Muscle of back (tissue), 11 donors: ENCODE data around the gene NOTCH1. TPM values are rescaled to one million over a fixed set of nuclear protein-coding genes. Genes with fewer than 3 reads are reported as not detected.

Experiments used
- DNase-seq, 3 donors: peaks; one replicate each; pipeline versions ENCODE4 v3.0.0 to v3.0.0-alpha.2; 2013
- polyA plus RNA-seq, 10 donors: library from polyadenylated mRNA; unstranded; fragments of 120-200 nt; gene quantifications; one replicate each; pipeline ENCODE4 v1.2.1, GENCODE V29; 2013; ENCODE audit not compliant: insufficient read length in 10 of 10

Gene NOTCH1
- polyA plus RNA-seq, 10 donors, result 16.5 to 34.7 (median 21.4) TPM

- DNase-seq, result no peak
Measured at GRCh38 chr9:136517950-136518349, 27.9 kb downstream of the NOTCH1 start.

GRCh38 chr9:136517012-136517743 lies 28.7 kb downstream of the NOTCH1 start:
- no peak for DNase-seq

GRCh38 chr9:136516191-136516654 lies 29.6 kb downstream of the NOTCH1 start:
- no peak for DNase-seq

- no peak for DNase-seq
Measured at GRCh38 chr9:136515276-136515675, 30.6 kb downstream of the NOTCH1 start.

GRCh38 chr9:136514022-136514714 lies 31.7 kb downstream of the NOTCH1 start:
- DNase-seq, result no peak

GRCh38 chr9:136513191-136513590 lies 32.7 kb downstream of the NOTCH1 start:
- DNase-seq, result no peak

- DNase-seq, result no peak
Measured at GRCh38 chr9:136512651-136513071, 33.2 kb downstream of the NOTCH1 start.

GRCh38 chr9:136511670-136512592 lies 33.9 kb downstream of the NOTCH1 start:
- peak in 1 of 3 donors; percentile 55 for DNase-seq

- DNase-seq, result no peak
Measured at GRCh38 chr9:136511144-136511669, 34.6 kb downstream of the NOTCH1 start.

GRCh38 chr9:136510561-136510960 lies 35.3 kb downstream of the NOTCH1 start:
- no peak for DNase-seq

- no peak for DNase-seq
Measured at GRCh38 chr9:136509549-136509948, 36.3 kb downstream of the NOTCH1 start.

- no peak for DNase-seq
Measured at GRCh38 chr9:136508729-136509500, 36.9 kb downstream of the NOTCH1 start.

- DNase-seq, result no peak
Measured at GRCh38 chr9:136507992-136508375, 37.9 kb downstream of the NOTCH1 start.

GRCh38 chr9:136507221-136507991 lies 38.4 kb downstream of the NOTCH1 start:
- no peak for DNase-seq

- DNase-seq, result no peak
Measured at GRCh38 chr9:136506425-136506824, 39.4 kb downstream of the NOTCH1 start.

- DNase-seq, result no peak
Measured at GRCh38 chr9:136505406-136506403, 40.1 kb downstream of the NOTCH1 start.

- no peak for DNase-seq
Measured at GRCh38 chr9:136504512-136505348, 41.1 kb downstream of the NOTCH1 start.
